Measurements from ENCODE around the gene FAM219A.

The FAM219A gene

GRCh38 chr9:34456151-34456550 lies 2.2 kb downstream of the FAM219A start:
- no peak overlapping the region for H3K9ac ChIP-seq (ENCODE audit: low read length)
- H3K4me2 ChIP-seq (ENCODE audit: low read depth, low read length, poor library complexity, severe bottlenecking): no peak overlapping the region
- no peaks in the 10 kb centered on the region for H3K9me3 ChIP-seq (ENCODE audit: insufficient read depth, low read length)
- H3K9me2 ChIP-seq (replicated peaks; ENCODE audit: insufficient read depth, low read length): no peaks in the 10 kb centered on the region
- no peak overlapping the region for H3K4me3 ChIP-seq (ENCODE audit: insufficient read depth, low read length, poor library complexity, severe bottlenecking)
- H3K27ac ChIP-seq (ENCODE audit: low read depth, low read length): no peak overlapping the region
- H3K79me2 ChIP-seq (ENCODE audit: insufficient read depth, low read length): no peaks in the 10 kb centered on the region
- H3K27me3 ChIP-seq (ENCODE audit: low read length): no peaks in the 10 kb centered on the region
- no peaks in the 10 kb centered on the region for H3K36me3 ChIP-seq (ENCODE audit: low read length)
- H4K20me1 ChIP-seq (ENCODE audit: low read depth, low read length): no peaks in the 10 kb centered on the region
- TF ChIP-seq CTCF (IDR thresholded peaks at IDR 0.05; ENCODE audit: insufficient read depth, low read length, poor library complexity, severe bottlenecking) (no peak), EZH2phosphoT487 (conservative IDR thresholded peaks at IDR 0.05; ENCODE audit: low read length) (no peak)
- H2AFZ ChIP-seq (ENCODE audit: low read depth, low read length, severe bottlenecking): no peak overlapping the region
- no peaks in the 10 kb centered on the region for H3F3A ChIP-seq (ENCODE audit: insufficient read depth)

GRCh38 chr9:34454571-34455065 lies 3.8 kb downstream of the FAM219A start:
- Histone ChIP-seq H3K79me2 (ENCODE audit: insufficient read depth, low read length) (no peaks in the 10 kb centered on the region), H3K27ac (ENCODE audit: low read depth, low read length) (no peak overlapping the region), H4K20me1 (ENCODE audit: low read depth, low read length) (no peaks in the 10 kb centered on the region), H3K36me3 (ENCODE audit: low read length) (no peaks in the 10 kb centered on the region), H3K9me3 (ENCODE audit: insufficient read depth, low read length) (no peaks in the 10 kb centered on the region), H3K9ac (ENCODE audit: low read length) (no peak overlapping the region), H3K27me3 (ENCODE audit: low read length) (no peaks in the 10 kb centered on the region), H3K4me2 (ENCODE audit: low read depth, low read length, poor library complexity, severe bottlenecking) (no peak overlapping the region), H3K9me2 (replicated peaks; ENCODE audit: insufficient read depth, low read length) (no peaks in the 10 kb centered on the region), H3F3A (ENCODE audit: insufficient read depth) (no peaks in the 10 kb centered on the region), H2AFZ (ENCODE audit: low read depth, low read length, severe bottlenecking) (no peak overlapping the region), H3K4me3 (ENCODE audit: insufficient read depth, low read length, poor library complexity, severe bottlenecking) (no peak overlapping the region)
- TF ChIP-seq CTCF (IDR thresholded peaks at IDR 0.05; ENCODE audit: insufficient read depth, low read length, poor library complexity, severe bottlenecking) (no peak), EZH2phosphoT487 (conservative IDR thresholded peaks at IDR 0.05; ENCODE audit: low read length) (no peak)

- H3K27me3 ChIP-seq (ENCODE audit: low read length): no peaks in the 10 kb centered on the region
- H3F3A ChIP-seq (ENCODE audit: insufficient read depth): no peaks in the 10 kb centered on the region
- H3K9me3 ChIP-seq (ENCODE audit: insufficient read depth, low read length): no peaks in the 10 kb centered on the region
- no peaks in the 10 kb centered on the region for H3K36me3 ChIP-seq (ENCODE audit: low read length)
- no peak overlapping the region for H3K4me3 ChIP-seq (ENCODE audit: insufficient read depth, low read length, poor library complexity, severe bottlenecking)
- H3K9me2 ChIP-seq (replicated peaks; ENCODE audit: insufficient read depth, low read length): no peaks in the 10 kb centered on the region
- no peak overlapping the region for H2AFZ ChIP-seq (ENCODE audit: low read depth, low read length, severe bottlenecking)
- no peak overlapping the region for H3K27ac ChIP-seq (ENCODE audit: low read depth, low read length)
- no peaks in the 10 kb centered on the region for H4K20me1 ChIP-seq (ENCODE audit: low read depth, low read length)
- TF ChIP-seq EZH2phosphoT487 (conservative IDR thresholded peaks at IDR 0.05; ENCODE audit: low read length) (no peak), CTCF (IDR thresholded peaks at IDR 0.05; ENCODE audit: insufficient read depth, low read length, poor library complexity, severe bottlenecking) (no peak)
- no peak overlapping the region for H3K9ac ChIP-seq (ENCODE audit: low read length)
- H3K4me2 ChIP-seq (ENCODE audit: low read depth, low read length, poor library complexity, severe bottlenecking): no peak overlapping the region
- no peaks in the 10 kb centered on the region for H3K79me2 ChIP-seq (ENCODE audit: insufficient read depth, low read length)
These were observed 5.8 kb downstream of the FAM219A start for GRCh38 chr9:34452568-34452967.

All from SU-DHL-6 (cell line).